Effector memory CD4-positive, alpha-beta T cell (primary cell): ENCODE results near the gene DOCK2.

Source experiments
- DNase-seq, 3 donors: peaks; one replicate each; pipeline ENCODE4 v3.0.0-alpha.2; 2020
- H3K27ac ChIP-seq: 2 replicates; pipeline ENCODE4 v1.7.0; 2013; ENCODE audit warnings: mild to moderate bottlenecking, low read length, moderate library complexity; ENCODE audit not compliant: insufficient read depth, poor library complexity, severe bottlenecking
- H3K27me3 ChIP-seq: replicated peaks from 2 replicates; pipeline ENCODE4 v1.7.0; 2013; ENCODE audit warnings: mild to moderate bottlenecking, low read length; ENCODE audit not compliant: insufficient read depth, control insufficient read depth, poor library complexity, severe bottlenecking
- H3K36me3 ChIP-seq: 2 replicates; pipeline ENCODE4 v1.7.0; 2013; ENCODE audit warnings: mild to moderate bottlenecking, low read length, moderate library complexity; ENCODE audit not compliant: control insufficient read depth, insufficient read depth
- H3K4me1 ChIP-seq: 2 replicates; pipeline ENCODE4 v1.7.0; 2013; ENCODE audit warnings: low read length, mild to moderate bottlenecking; ENCODE audit not compliant: control insufficient read depth, insufficient read depth, poor library complexity, severe bottlenecking
- H3K4me3 ChIP-seq: 2 replicates; pipeline ENCODE4 v1.7.0; 2013; ENCODE audit warnings: low read length, low read depth, mild to moderate bottlenecking; ENCODE audit not compliant: insufficient read depth, poor library complexity, severe bottlenecking
- H3K9me3 ChIP-seq: 2 replicates; pipeline ENCODE4 v1.7.0; 2013; ENCODE audit warnings: mild to moderate bottlenecking, low read length, moderate library complexity; ENCODE audit not compliant: control insufficient read depth

Gene DOCK2

DNA sequence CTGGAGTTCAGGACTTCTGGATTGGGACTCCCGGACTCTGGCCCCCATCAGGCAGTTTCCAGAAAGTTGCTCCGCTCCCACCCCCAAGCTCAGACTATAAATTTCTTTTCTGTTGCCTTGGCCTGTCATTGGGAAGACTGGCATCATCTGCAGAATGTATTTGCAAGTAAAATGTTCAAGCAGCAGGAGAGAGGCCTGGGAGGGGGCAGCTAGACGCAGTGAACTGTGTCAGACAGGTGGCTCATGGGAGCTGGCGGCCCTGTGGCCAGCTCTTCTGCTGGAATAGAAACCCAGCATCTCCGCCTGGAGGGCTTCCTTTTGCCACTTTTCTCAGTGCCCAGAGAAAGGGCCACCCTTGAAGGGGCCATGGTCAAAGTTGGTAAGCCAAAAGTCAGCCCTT lies 327.2 kb downstream of the DOCK2 start:
- H3K36me3 ChIP-seq, result peaks cover 3% of the 10 kb centered on the region
- H3K4me1 ChIP-seq, result no peaks in the 10 kb centered on the region
- no peak for DNase-seq
- no peaks in the 10 kb centered on the region for H3K9me3 ChIP-seq
- no peaks in the 10 kb centered on the region for H3K27me3 ChIP-seq
- no peak overlapping the region for H3K4me3 ChIP-seq
- H3K27ac ChIP-seq, result no peak overlapping the region

DNA sequence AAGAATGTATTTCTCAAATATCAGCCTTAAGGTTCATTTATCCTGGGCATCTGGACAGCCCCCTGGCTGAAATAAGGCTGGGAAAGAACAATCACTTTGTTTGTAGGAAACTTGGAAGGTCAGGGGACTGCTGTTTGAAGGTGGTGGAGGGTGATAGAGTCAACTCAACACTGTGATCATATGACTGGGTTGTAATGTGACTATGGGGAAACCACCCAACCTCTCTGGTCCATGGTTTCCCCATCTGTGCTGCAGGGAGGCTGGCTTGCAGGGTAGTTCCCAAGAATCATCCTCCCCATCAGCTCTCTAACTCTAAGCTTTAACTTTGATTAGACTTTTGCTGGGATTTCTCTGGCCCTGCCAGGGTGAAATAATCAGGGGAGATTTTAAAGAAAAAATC lies 333.3 kb downstream of the DOCK2 start:
- Histone ChIP-seq H3K27ac (no peak overlapping the region), H3K36me3 (no peaks in the 10 kb centered on the region), H3K4me1 (no peaks in the 10 kb centered on the region), H3K27me3 (no peaks in the 10 kb centered on the region), H3K9me3 (no peaks in the 10 kb centered on the region), H3K4me3 (no peak overlapping the region)
- no peak for DNase-seq

DNA sequence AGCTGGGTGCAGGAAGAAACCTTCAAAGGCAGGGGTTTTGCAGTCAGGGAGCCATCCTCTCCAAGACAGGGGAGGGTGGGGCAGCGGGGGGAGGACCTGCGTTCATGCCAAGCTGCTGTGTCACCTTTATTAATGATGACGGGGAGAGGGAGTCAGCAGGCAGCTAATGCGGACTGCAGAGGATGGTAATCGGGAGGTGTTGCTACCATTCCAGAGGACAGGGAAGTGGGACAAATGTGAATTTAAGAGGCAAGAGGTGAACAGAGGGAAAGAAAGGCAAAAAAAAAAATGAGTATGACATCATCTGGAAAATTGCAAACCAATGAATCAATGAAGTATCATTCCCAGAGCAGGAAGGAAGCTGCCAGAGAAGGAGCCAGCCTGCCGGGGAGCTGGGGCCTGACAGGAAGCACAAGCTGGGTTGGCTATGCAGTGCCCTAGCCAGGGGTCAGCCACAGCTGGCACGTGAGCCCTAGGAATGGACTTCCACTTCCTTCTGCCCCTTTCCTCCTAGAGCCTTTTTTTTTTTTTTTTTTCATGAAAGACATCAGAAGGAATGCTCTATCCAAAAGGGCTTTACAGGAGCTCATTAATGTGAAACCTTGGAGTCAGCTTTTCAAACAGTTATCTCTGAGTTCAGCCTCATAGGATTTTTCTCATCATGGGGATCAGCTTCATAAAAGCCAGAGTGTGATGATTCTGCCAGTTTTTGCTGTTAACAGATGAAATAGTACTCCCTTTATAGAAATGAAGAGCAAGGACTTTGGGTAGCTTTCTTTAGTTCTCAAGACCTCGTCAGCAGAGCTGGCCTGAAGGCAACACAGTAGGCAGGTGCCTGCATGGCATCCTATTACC lies 334.1 kb downstream of the DOCK2 start:
- DNase-seq, result no peak
- no peaks in the 10 kb centered on the region for H3K27me3 ChIP-seq
- no peak overlapping the region for H3K4me3 ChIP-seq
- H3K4me1 ChIP-seq, result no peaks in the 10 kb centered on the region
- no peaks in the 10 kb centered on the region for H3K36me3 ChIP-seq
- H3K9me3 ChIP-seq, result no peaks in the 10 kb centered on the region
- no peak overlapping the region for H3K27ac ChIP-seq

GRCh38 chr5:169971780-169972179 lies 334.7 kb downstream of the DOCK2 start:
- Histone ChIP-seq H3K9me3 (no peaks in the 10 kb centered on the region), H3K4me1 (no peaks in the 10 kb centered on the region), H3K4me3 (no peak overlapping the region), H3K27me3 (no peaks in the 10 kb centered on the region), H3K36me3 (no peaks in the 10 kb centered on the region), H3K27ac (no peak overlapping the region)
- DNase-seq, result no peak

GRCh38 chr5:169973056-169973455 lies 336.0 kb downstream of the DOCK2 start:
- H3K27ac ChIP-seq, result no peak overlapping the region
- no peaks in the 10 kb centered on the region for H3K4me1 ChIP-seq
- H3K9me3 ChIP-seq, result no peaks in the 10 kb centered on the region
- no peak for DNase-seq
- H3K4me3 ChIP-seq, result no peak overlapping the region
- H3K36me3 ChIP-seq, result no peaks in the 10 kb centered on the region
- H3K27me3 ChIP-seq, result no peaks in the 10 kb centered on the region

- no peak for DNase-seq
- Histone ChIP-seq H3K9me3 (no peaks in the 10 kb centered on the region), H3K4me1 (no peaks in the 10 kb centered on the region), H3K27ac (no peak overlapping the region), H3K27me3 (no peaks in the 10 kb centered on the region), H3K36me3 (no peaks in the 10 kb centered on the region), H3K4me3 (no peak overlapping the region)
Measured at GRCh38 chr5:169974121-169974770, 337.2 kb downstream of the DOCK2 start.

DNA sequence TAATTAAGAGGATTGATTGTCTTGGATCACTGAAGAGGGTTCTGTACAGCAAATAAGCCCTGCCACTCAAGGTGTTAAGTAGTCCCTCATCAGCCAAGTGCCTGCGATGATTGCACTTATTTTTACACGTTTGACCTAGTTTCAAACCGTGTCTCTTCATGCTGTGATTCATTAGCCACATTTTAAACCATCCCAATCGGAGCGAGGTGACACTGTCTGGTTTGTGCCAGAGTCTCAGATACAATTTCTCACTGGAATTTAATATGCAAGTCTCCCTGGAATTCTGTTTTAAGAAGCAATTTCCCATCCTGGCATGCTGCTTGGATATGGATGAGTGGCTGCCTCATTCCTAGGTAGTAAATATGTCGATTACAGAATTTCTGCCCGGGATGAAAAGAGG lies 341.6 kb downstream of the DOCK2 start:
- DNase-seq, result no peak
- no peak overlapping the region for H3K27ac ChIP-seq
- H3K4me1 ChIP-seq, result no peaks in the 10 kb centered on the region
- peaks cover 14% of the 10 kb centered on the region for H3K36me3 ChIP-seq
- no peaks in the 10 kb centered on the region for H3K27me3 ChIP-seq
- no peaks in the 10 kb centered on the region for H3K9me3 ChIP-seq
- no peak overlapping the region for H3K4me3 ChIP-seq

GRCh38 chr5:169979871-169980270 lies 342.8 kb downstream of the DOCK2 start:
- Histone ChIP-seq H3K36me3 (peaks cover 24% of the 10 kb centered on the region), H3K4me3 (no peak overlapping the region), H3K9me3 (no peaks in the 10 kb centered on the region), H3K27me3 (no peaks in the 10 kb centered on the region), H3K27ac (no peak overlapping the region), H3K4me1 (no peaks in the 10 kb centered on the region)
- no peak for DNase-seq

DNA sequence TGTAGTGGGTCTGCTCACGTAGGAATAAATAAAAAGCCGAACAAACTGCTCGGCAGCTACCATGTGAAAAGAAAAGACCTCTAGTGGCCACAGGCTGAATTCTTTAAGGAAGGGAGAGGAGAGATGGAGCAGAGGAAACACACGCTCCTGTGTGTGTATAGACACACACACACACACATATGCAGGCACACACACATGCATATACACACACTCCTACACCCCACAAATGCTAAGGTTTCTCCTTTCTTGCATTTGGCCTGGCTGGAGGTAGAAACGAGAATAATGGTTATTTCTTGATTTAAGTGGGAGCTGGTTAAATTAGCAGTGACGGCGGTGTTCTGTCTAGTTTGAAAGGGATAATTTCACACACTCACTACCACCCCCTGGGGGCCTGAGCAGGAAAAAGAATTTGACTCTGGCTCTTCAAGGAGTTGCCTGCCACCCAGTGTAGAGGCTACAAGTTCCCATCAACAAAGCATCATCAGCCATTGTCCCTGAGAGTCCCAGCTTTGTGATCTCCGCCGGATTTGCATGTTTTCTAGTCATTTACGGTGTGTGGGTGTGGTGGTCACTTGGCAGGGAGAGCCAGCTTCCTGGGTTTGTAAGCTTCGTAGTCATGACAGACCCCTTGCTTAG lies 343.5 kb downstream of the DOCK2 start, which contains the start of gene INSYN2B:
TSS of gene INSYN2B (minus strand) at position 78 of the 636 bp plus-strand sequence. CDS start 96,597 bp downstream, outside the sequence.
- Histone ChIP-seq H3K27ac (no peak within 1 kb of the TSS), H3K36me3 (peaks cover 29% of the 10 kb centered on the region), H3K4me1 (no peaks in the 10 kb centered on the region), H3K27me3 (no peaks in the 10 kb centered on the region), H3K4me3 (no peak within 1 kb of the TSS), H3K9me3 (no peaks in the 10 kb centered on the region)
- no peak for DNase-seq

DNA sequence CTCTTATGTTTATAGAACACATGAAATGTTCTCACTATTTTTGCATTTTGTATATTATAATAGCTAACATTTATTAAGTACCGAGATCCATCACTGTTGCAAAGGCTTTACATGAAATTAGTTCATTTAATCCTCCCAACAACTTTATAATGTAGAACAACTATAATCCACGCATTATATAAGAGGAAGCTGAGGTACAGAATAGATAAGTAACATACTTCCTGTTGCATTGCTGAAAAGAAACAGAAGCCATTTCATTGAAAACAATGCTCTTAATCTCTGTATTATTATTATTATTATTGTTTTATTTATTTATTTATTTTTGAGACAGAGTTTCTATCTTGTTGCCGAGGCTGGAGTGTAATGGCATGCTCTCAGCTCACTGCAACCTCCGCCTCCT lies 351.1 kb downstream of the DOCK2 start:
- H3K27ac ChIP-seq, result no peak overlapping the region
- no peaks in the 10 kb centered on the region for H3K4me1 ChIP-seq

More for the DNA sequence above, 351.1 kb downstream of the DOCK2 start:
- no peaks in the 10 kb centered on the region for H3K9me3 ChIP-seq
- no peaks in the 10 kb centered on the region for H3K27me3 ChIP-seq
- H3K4me3 ChIP-seq, result no peak overlapping the region
- H3K36me3 ChIP-seq, result peaks cover 56% of the 10 kb centered on the region
- no peak for DNase-seq
